Loucy (cell line): Measurements from ENCODE around the gene ADAMTS8.

Experiments
- CTCF ChIP-seq: fragments of 200-600 bp; sonication (generic); conservative IDR thresholded peaks from 2 replicates; pipeline ENCODE4 v1.5.1; 2014; ENCODE audit warnings: mild to moderate bottlenecking, antibody characterized with exemption, low read length
- EZH2phosphoT487 ChIP-seq: fragments of 200-600 bp; IDR thresholded peaks from 2 replicates; pipeline ENCODE4 v1.6.1; 2018; ENCODE audit warnings: antibody characterized with exemption, mild to moderate bottlenecking, moderate library complexity, borderline replicate concordance

GRCh38 chr11:130397780-130398179 is 30.6 kb downstream of the ADAMTS8 start:
- no peak for TF ChIP-seq CTCF
- TF ChIP-seq EZH2phosphoT487: no peak
